Heart right ventricle (tissue), 16 donors: ENCODE measurements around the gene CEACAM16. TPM values are rescaled to one million over a fixed set of nuclear protein-coding genes. Genes with fewer than 3 reads are reported as not detected.

ENCODE experiments used
- ATAC-seq, 8 donors: fragments of 200-7000 bp; cut with Tn5 transposase; one replicate each; pipeline ENCODE4 v1.9.1; 2020; ENCODE audit warnings: mild to moderate bottlenecking in 8 of 8, moderate library complexity in 8 of 8, moderate number of reproducible peaks in 1 of 8
- DNase-seq, 2 donors: peaks; one replicate each; pipeline ENCODE4 v3.0.0-alpha.2; 2020
- H3K27ac ChIP-seq, 10 donors: fragments of 200-600 bp; sonication (generic) in 2 of 10; one replicate each; pipeline versions ENCODE4 v1.5.0 to v1.8.0; 2020 to 2022; ENCODE audit warnings: mild to moderate bottlenecking in 3 of 10
- H3K27me3 ChIP-seq, 7 donors: fragments of 200-600 bp; one replicate each; pipeline ENCODE4 v1.8.0; 2021 to 2022; ENCODE audit warnings: mild to moderate bottlenecking in 2 of 7
- H3K36me3 ChIP-seq, 9 donors: fragments of 200-600 bp; sonication (generic) in 1 of 9; one replicate each; pipeline versions ENCODE4 v1.5.0 to v1.8.0; 2020 to 2022; ENCODE audit warnings: mild to moderate bottlenecking in 2 of 9
- H3K4me1 ChIP-seq, 9 donors: fragments of 200-600 bp; sonication (generic) in 1 of 9; one replicate each; pipeline versions ENCODE4 v1.5.0 to v1.8.0; 2020 to 2022; ENCODE audit warnings: mild to moderate bottlenecking in 4 of 9
- H3K4me3 ChIP-seq, 10 donors: fragments of 200-600 bp; sonication (generic) in 2 of 10; one replicate each; pipeline versions ENCODE4 v1.5.0 to v1.8.0; 2020 to 2022; ENCODE audit warnings: mild to moderate bottlenecking in 7 of 10, moderate library complexity in 2 of 10
- H3K9me3 ChIP-seq, 11 donors: fragments of 200-600 bp in 10 of 11; sonication (generic) in 2 of 11; one replicate each; pipeline versions ENCODE4 v1.5.0 to v1.8.0; 2013 to 2022; ENCODE audit warnings: mild to moderate bottlenecking in 2 of 11, control low read depth in 1 of 11, moderate library complexity in 1 of 11
- WGBS, 2 donors: extraction: QIAGEN DNeasy Blood & Tissue Kit; methylation state at CpG; one replicate each; pipeline ENCODE4 v1.1.7; 2013; ENCODE audit warnings: inconsistent platforms in 1 of 2; 5-methylcytosine and 5-hydroxymethylcytosine counted together
- intact Hi-C, 10 donors: fragments of 100-400 bp; cut with DNase I; formaldehyde crosslinking; loops; one replicate each; pipeline versions ENCODE4 v1.11.1 to v1.14.2; 2022
- polyA plus RNA-seq, 2 donors: library from polyadenylated mRNA; stranded (reverse); fragments of 200-250 nt; gene quantifications; one replicate each; pipeline ENCODE4 v1.2.3, GENCODE V29; 2013
- total RNA-seq, 10 donors: library from RNA; stranded (reverse); fragmentation: NEBNext Ultra II Directional in 3 of 10; extraction: Animal tissue kit (Norgen Biotek cat#: 25700) in 3 of 10; gene quantifications; one replicate each; pipeline versions ENCODE4 v1.2.1 to v1.2.4, GENCODE V29; 2021 to 2023
- TF ChIP-seq, protein P1 (sequence below), 9 donors: fragments of 200-600 bp; sonication (generic) in 2 of 9; IDR thresholded peaks; one replicate each; pipeline versions ENCODE4 v1.5.0 to v1.8.0; 2021 to 2022; ENCODE audit warnings: antibody characterized with exemption in 9 of 9, mild to moderate bottlenecking in 5 of 9, moderate library complexity in 1 of 9
- donor health status: Arrhythmogenic right ventricular cardiomyopathy.
- donor health status: ischemic (EF 13 %, LVEDD 7.1; RV severe dilation, severe dysfunction).
- donor health status: healthy with polysubstance abuse.
- donor health status: DM: no; HTN: yes; CAD: no.
- donor health status: DM: no; HTN: no; CAD: no.
- donor health status: ischemic (EF 25% LVEDD 6.9; RV normal size, moderate dysfunction).
- donor health status: ischemic (EF 25% LVEDD 5.7; RV mildly dilated, moderate dysfunction).
- donor health status: healthy.
- donor health status: DM: yes; HTN: yes; CAD: no.
- donor health status: Ischemic cardiomyopathy.
- donor health status: ischemic (EF 35%, LVEDD 5.7; RV mildly dilated, moderate dysfunction).
- donor health status: nonischemic (EF 11% LVEDD 7.7; RV severe dilation, severe dysfunction).
- donor health status: DM: yes; HTN: yes; CAD: no.
- donor health status: PGD.
- donor health status: ischemic (EF 29% LVEDD 5.4; RV normal size, mild dysfunction).
- donor health status: nonischemic (EF 23%, LVEDD 6.1; RV moderate dilation, normal function).

Gene CEACAM16
- total and polyA plus RNA-seq, 12 donors, result not detected

DNA sequence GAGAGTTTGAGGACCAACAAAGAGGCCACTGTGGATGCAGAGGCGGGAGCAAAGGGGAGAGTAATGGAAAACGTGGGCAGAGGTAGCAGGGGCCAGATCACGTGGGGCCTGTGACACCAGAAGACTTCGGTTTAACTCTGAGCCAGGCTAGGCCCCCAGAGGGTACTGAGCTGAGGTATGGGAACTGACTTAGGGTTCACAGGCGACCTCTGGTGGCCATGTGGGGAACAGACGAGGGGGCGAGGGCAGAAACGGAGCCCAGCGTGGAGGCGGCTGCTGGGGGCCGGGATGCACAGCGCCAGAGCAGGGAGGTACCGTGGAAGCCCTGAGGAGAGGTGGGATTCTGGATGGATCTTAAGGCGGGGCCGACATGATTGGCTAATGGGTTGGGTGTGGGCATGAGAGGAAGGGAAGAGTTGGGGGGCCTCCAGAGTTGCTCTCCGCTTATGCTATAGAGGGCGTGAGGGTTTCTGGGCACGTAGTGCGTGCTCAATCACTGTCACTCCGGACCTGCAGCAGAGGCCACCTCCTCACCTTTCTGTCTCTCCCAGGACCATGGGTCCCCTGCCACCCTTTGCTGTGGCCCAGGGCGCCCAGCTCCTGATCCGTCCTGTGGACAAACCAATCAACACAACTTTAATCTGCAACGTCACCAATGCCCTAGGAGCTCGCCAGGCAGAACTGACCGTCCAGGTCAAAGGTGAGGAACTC lies 41.6 kb upstream of the CEACAM16 start:
- no peak overlapping the region for H3K4me3 ChIP-seq
- H3K27ac ChIP-seq, result peak overlapping the region in 1 of 10 donors; percentile 4
- peak; percentile 71 to 74 for DNase-seq
- H3K4me1 ChIP-seq, result peaks cover 0 to 21% (median 7%) of the 10 kb centered on the region in 9 donors
- 40% methylated on average over 25 of the region's 25 CpGs for WGBS, 2 donors
- H3K9me3 ChIP-seq, result no peaks in the 10 kb centered on the region
- no peaks in the 10 kb centered on the region for H3K27me3 ChIP-seq
- TF ChIP-seq, protein P1, sequence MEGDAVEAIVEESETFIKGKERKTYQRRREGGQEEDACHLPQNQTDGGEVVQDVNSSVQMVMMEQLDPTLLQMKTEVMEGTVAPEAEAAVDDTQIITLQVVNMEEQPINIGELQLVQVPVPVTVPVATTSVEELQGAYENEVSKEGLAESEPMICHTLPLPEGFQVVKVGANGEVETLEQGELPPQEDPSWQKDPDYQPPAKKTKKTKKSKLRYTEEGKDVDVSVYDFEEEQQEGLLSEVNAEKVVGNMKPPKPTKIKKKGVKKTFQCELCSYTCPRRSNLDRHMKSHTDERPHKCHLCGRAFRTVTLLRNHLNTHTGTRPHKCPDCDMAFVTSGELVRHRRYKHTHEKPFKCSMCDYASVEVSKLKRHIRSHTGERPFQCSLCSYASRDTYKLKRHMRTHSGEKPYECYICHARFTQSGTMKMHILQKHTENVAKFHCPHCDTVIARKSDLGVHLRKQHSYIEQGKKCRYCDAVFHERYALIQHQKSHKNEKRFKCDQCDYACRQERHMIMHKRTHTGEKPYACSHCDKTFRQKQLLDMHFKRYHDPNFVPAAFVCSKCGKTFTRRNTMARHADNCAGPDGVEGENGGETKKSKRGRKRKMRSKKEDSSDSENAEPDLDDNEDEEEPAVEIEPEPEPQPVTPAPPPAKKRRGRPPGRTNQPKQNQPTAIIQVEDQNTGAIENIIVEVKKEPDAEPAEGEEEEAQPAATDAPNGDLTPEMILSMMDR (IDR thresholded peaks at IDR 0.05), result peak; percentile 88 to 98 (median 93)
- ATAC-seq, result peak; percentile 55 to 82 (median 70)
- intact Hi-C loops, result loop anchor here in 9 of 10 donors (1.0 to 5.0 kb wide), 8 partner anchors 70 to 89 kb away; no protein-coding TSS in a partner anchor
- H3K36me3 ChIP-seq, result peaks cover 0 to 95% (median 42%) of the 10 kb centered on the region in 9 donors

DNA sequence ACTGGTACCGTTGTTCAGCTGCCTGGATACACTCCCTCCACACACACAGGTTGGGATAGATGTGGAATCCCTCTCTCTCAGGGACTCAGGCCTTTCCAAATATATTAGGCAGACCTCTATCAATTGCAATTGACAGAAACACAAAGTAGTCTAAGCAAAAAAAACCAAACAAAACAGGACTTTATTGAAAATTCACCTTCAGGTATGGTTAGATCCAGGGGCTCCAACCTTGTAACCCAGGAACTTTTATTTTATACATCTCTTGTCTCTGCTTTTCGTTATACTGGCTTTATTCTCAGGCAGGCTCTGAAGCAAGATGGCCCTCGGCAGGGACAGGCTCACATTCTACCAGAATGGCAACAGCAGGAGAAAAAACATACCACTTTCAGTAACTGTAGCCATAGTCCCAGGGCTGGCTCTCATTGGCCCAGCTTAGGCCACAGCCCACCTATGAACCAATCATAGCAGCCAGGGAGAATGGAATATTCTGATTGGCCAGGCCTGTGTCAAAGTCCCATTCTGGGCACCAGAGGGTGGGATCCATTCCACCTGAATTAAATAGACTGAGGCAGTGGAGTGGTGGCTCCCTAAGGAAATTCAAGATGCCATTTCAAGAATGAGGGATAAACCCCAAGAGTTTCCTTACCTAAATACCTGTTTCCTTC lies 40.8 kb upstream of the CEACAM16 start:
- H3K27ac ChIP-seq, result peak overlapping the region in 1 of 10 donors; percentile 4
- DNase-seq (no peak), ATAC-seq (no peak)
- peaks cover 0 to 95% (median 50%) of the 10 kb centered on the region in 9 donors for H3K36me3 ChIP-seq
- intact Hi-C loops, result loop anchor here in 3 of 10 donors (5.0 kb wide), 3 partner anchors 71 to 86 kb away; no protein-coding TSS in a partner anchor
- TF ChIP-seq, protein P1 (IDR thresholded peaks at IDR 0.05), result no peak
- 96 to 97% methylated on average over 3 of the region's 3 CpGs for WGBS, 2 donors
- no peaks in the 10 kb centered on the region for H3K27me3 ChIP-seq
- H3K4me3 ChIP-seq, result no peak overlapping the region
- peaks cover 0 to 21% (median 7%) of the 10 kb centered on the region in 9 donors for H3K4me1 ChIP-seq
- H3K9me3 ChIP-seq, result no peaks in the 10 kb centered on the region

DNA sequence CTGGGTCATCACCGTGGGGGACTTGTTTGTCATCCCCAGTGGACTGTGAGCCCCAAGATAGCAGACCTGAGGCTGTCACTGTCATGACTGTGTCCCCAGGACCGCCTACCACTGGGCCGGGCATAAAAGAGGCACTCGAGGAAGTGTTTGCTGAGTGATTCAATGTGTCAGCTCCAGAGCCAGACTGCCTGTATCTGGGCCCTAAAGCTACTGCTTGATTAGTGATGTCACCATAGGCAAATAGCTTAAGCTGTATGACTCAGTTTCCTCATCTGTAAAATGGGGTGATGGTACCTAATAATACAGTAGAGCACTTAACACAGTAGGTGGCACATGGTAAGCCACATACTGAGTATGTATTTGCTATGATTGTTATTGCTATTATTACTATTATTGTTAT lies 38.9 kb upstream of the CEACAM16 start:
- TF ChIP-seq, protein P1 (IDR thresholded peaks at IDR 0.05), result no peak
- Histone ChIP-seq H3K4me1 (peaks cover 0 to 9% (median 6%) of the 10 kb centered on the region in 9 donors), H3K27me3 (no peaks in the 10 kb centered on the region), H3K9me3 (no peaks in the 10 kb centered on the region), H3K27ac (no peak overlapping the region), H3K36me3 (peaks cover 0 to 90% (median 44%) of the 10 kb centered on the region in 9 donors), H3K4me3 (no peak overlapping the region)
- DNase-seq, result no peak
- intact Hi-C loops, result no loop called here
- WGBS, 2 donors, result 88 to 89% methylated on average over 4 of the region's 4 CpGs
- ATAC-seq, result no peak

DNA sequence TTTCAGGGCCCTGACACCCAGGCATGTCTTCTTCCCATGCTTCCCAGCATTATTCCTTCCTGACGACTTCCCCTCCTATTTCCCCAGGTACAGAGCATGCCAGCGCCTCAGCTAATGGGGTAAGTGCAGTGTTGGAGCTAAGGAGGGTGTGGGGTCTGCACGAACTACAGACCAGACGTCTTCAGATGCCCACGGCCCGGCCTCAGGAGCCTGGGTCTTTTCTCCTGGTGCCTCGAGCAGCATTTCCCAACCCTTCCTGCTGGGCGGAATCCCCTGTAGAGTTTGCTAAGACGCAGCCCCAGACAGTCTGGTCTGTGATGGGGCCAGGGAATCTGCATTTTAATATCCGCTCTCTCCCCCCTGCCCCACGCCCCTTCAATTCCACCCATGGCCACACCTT lies 37.7 kb upstream of the CEACAM16 start:
- Histone ChIP-seq H3K4me1 (peaks cover 0 to 9% (median 6%) of the 10 kb centered on the region in 9 donors), H3K27me3 (no peaks in the 10 kb centered on the region), H3K36me3 (peaks cover 0 to 78% (median 42%) of the 10 kb centered on the region in 9 donors), H3K27ac (no peak overlapping the region), H3K9me3 (no peaks in the 10 kb centered on the region), H3K4me3 (no peak overlapping the region)
- TF ChIP-seq, protein P1 (IDR thresholded peaks at IDR 0.05), result no peak
- no peak for DNase-seq
- WGBS, 2 donors, result 90 to 93% methylated on average over 11 of the region's 11 CpGs
- no peak for ATAC-seq
- intact Hi-C loops, result no loop called here
